Cardiac muscle cell (in vitro differentiated cells and primary cell): ENCODE data around the gene SLAMF7. TPM values are rescaled to one million over a fixed set of nuclear protein-coding genes. Genes with fewer than 3 reads are reported as not detected.
"Not testable (repeated sequence)": the region's sequence is repeated elsewhere in the genome, so short reads cannot be mapped to it uniquely, and the experiment has no call there.

Experiments
- DNase-seq, 2 donors: peaks; one replicate each; pipeline versions ENCODE4 v3.0.0 to v3.0.0-alpha.2; 2010 to 2017; ENCODE audit warnings: low read depth in 1 of 2, low spot score in 1 of 2
- H3K27ac ChIP-seq: fragments of 200-600 bp; sonication (generic); 2 replicates; pipeline ENCODE4 v1.5.1; 2016
- H3K27me3 ChIP-seq: fragments of 200-600 bp; sonication (generic); 2 replicates; pipeline ENCODE4 v1.6.0; 2016; ENCODE audit warnings: control low read depth
- H3K36me3 ChIP-seq: fragments of 200-600 bp; sonication (generic); 2 replicates; pipeline ENCODE4 v1.5.1; 2016; ENCODE audit warnings: control low read depth
- H3K4me1 ChIP-seq: fragments of 200-600 bp; sonication (generic); 2 replicates; pipeline ENCODE4 v1.8.1; 2017; ENCODE audit warnings: low read depth, mild to moderate bottlenecking, mixed run types
- H3K4me3 ChIP-seq: fragments of 200-600 bp; sonication (generic); 2 replicates; pipeline ENCODE4 v1.5.1; 2016; ENCODE audit warnings: mild to moderate bottlenecking
- H3K9me3 ChIP-seq: fragments of 200-600 bp; sonication (generic); 2 replicates; pipeline ENCODE4 v1.5.1; 2017; ENCODE audit warnings: low read depth, mild to moderate bottlenecking, control low read depth
- polyA plus RNA-seq: library from polyadenylated mRNA; unstranded; fragments of >200 nt; fragmentation: Nextera tagmentation; extraction: Ambion mirVana; gene quantifications from 2 replicates; pipeline ENCODE4 v1.2.1, GENCODE V29; 2016
- total RNA-seq: library from RNA; depleted of rRNA; stranded (reverse); fragments of >200 nt; gene quantifications from 2 replicates; pipeline ENCODE4 v1.2.3, GENCODE V29; 2016
- TF ChIP-seq, protein P1 (sequence below): IDR thresholded peaks from 2 replicates; pipeline ENCODE4 v1.5.1; 2012; ENCODE audit warnings: low read depth, mild to moderate bottlenecking, low read length

The SLAMF7 gene
- total and polyA plus RNA-seq, 2 experiments from 2014 or later: not detected

GRCh38 chr1:160781914-160782689, 43.1 kb downstream of the SLAMF7 start:
- H3K36me3 ChIP-seq: no peaks in the 10 kb centered on the region
- H3K4me3 ChIP-seq: no peak overlapping the region
- H3K27ac ChIP-seq: no peak overlapping the region
- no peaks in the 10 kb centered on the region for H3K27me3 ChIP-seq
- DNase-seq: no peak
- no peaks in the 10 kb centered on the region for H3K4me1 ChIP-seq
- TF ChIP-seq, protein P1, sequence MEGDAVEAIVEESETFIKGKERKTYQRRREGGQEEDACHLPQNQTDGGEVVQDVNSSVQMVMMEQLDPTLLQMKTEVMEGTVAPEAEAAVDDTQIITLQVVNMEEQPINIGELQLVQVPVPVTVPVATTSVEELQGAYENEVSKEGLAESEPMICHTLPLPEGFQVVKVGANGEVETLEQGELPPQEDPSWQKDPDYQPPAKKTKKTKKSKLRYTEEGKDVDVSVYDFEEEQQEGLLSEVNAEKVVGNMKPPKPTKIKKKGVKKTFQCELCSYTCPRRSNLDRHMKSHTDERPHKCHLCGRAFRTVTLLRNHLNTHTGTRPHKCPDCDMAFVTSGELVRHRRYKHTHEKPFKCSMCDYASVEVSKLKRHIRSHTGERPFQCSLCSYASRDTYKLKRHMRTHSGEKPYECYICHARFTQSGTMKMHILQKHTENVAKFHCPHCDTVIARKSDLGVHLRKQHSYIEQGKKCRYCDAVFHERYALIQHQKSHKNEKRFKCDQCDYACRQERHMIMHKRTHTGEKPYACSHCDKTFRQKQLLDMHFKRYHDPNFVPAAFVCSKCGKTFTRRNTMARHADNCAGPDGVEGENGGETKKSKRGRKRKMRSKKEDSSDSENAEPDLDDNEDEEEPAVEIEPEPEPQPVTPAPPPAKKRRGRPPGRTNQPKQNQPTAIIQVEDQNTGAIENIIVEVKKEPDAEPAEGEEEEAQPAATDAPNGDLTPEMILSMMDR: no peak
- H3K9me3 ChIP-seq: no peaks in the 10 kb centered on the region

- H3K4me1 ChIP-seq, H3K36me3 ChIP-seq, DNase-seq, H3K4me3 ChIP-seq, H3K27ac ChIP-seq, H3K27me3 ChIP-seq, H3K9me3 ChIP-seq: not testable (repeated sequence)
Measured at GRCh38 chr1:160782988-160783765, 44.1 kb downstream of the SLAMF7 start.

GRCh38 chr1:160789051-160789701, 50.1 kb downstream of the SLAMF7 start:
- Histone ChIP-seq H3K4me3 (no peak overlapping the region), H3K27me3 (no peaks in the 10 kb centered on the region), H3K27ac (no peak overlapping the region), H3K9me3 (no peaks in the 10 kb centered on the region), H3K36me3 (no peaks in the 10 kb centered on the region), H3K4me1 (no peaks in the 10 kb centered on the region)
- TF ChIP-seq, protein P1: no peak
- DNase-seq: peak in 1 of 2 donors; percentile 53

- DNase-seq: no peak
Measured at GRCh38 chr1:160789702-160790611, 50.9 kb downstream of the SLAMF7 start.

GRCh38 chr1:160794376-160794775, 55.3 kb downstream of the SLAMF7 start:
- H3K4me1 ChIP-seq: no peaks in the 10 kb centered on the region
- no peaks in the 10 kb centered on the region for H3K9me3 ChIP-seq
- H3K27ac ChIP-seq: no peak overlapping the region
- no peaks in the 10 kb centered on the region for H3K36me3 ChIP-seq
- TF ChIP-seq, protein P1: no peak
- no peak overlapping the region for H3K4me3 ChIP-seq
- DNase-seq: no peak
- H3K27me3 ChIP-seq: no peaks in the 10 kb centered on the region

More at GRCh38 chr1:160789702-160790611, 50.9 kb downstream of the SLAMF7 start:
- H3K4me3 ChIP-seq: no peak overlapping the region
- H3K9me3 ChIP-seq: no peaks in the 10 kb centered on the region
- H3K27me3 ChIP-seq: no peaks in the 10 kb centered on the region
- H3K36me3 ChIP-seq: no peaks in the 10 kb centered on the region
- H3K27ac ChIP-seq: no peak overlapping the region
- TF ChIP-seq, protein P1: no peak
- H3K4me1 ChIP-seq: no peaks in the 10 kb centered on the region
